GM12878 (cell line): ENCODE data around the gene MYO1E. TPM values are rescaled to one million over a fixed set of nuclear protein-coding genes. Genes with fewer than 3 reads are reported as not detected.

Experiments used
- ATAC-seq: fragments of 200-7000 bp; cut with Tn5 transposase; 3 replicates; pipeline ENCODE4 v1.9.1; 2020; ENCODE audit warnings: mild to moderate bottlenecking, moderate library complexity
- BruUV-seq: library from RNA; stranded (reverse); fragments of 400-500 nt; replicated peaks from 2 replicates; lab custom pipeline; 2021; lab: Mats Ljungman, UMichigan
- CTCF ChIA-PET: fragments of 300-600 bp; sonication (Branson Sonifier 250); formaldehyde crosslinking; extraction: SDS; loops from one replicate; lab custom pipeline; 2021; ENCODE audit warnings: inconsistent platforms; lab: Yijun Ruan, JAX
- POLR2A ChIA-PET: fragments of 350-600 bp; formaldehyde crosslinking; extraction: SDS; loops from one replicate; lab custom pipeline; 2021; ENCODE audit warnings: inconsistent platforms; lab: Charles Lee
- RAD21 ChIA-PET: fragments of 300-600 bp; sonication (Branson Sonifier 250); formaldehyde crosslinking; loops from one replicate; lab custom pipeline; 2023; ENCODE audit warnings: antibody characterized with exemption; ENCODE audit not compliant: unreplicated experiment; lab: Charles Lee
- SMC1A ChIA-PET: fragments of 300-600 bp; sonication (Branson Sonifier 250); formaldehyde crosslinking; loops from one replicate; lab custom pipeline; 2023; ENCODE audit not compliant: unreplicated experiment, uncharacterized antibody; lab: Charles Lee
- DNase-seq: peaks from one replicate; pipeline ENCODE4 v3.0.0-alpha.2; 2011; ENCODE audit warnings: low read depth, low spot score
- FAIRE-seq: peaks from 3 replicates; lab custom pipeline; 2011; peaks lifted over from hg19 to GRCh38; lab: Jason Lieb, UNC
- H2AFZ ChIP-seq: 2 replicates; pipeline ENCODE4 v1.6.0; 2011; ENCODE audit warnings: low read depth, low read length, control low read depth; ENCODE audit not compliant: control insufficient read depth
- H3K27ac ChIP-seq: 2 replicates; pipeline ENCODE4 v1.5.1; 2011; ENCODE audit warnings: control low read depth; ENCODE audit not compliant: control insufficient read depth, insufficient read depth
- H3K27me3 ChIP-seq, 2 experiments: replicated peaks in 1 of 2; 2 replicates each; pipeline versions ENCODE4 v1.6.0 to v1.6.1; 2011; ENCODE audit warnings: low read length in 1 of 2; ENCODE audit not compliant: control insufficient read depth in 2 of 2, insufficient read depth in 2 of 2
- H3K36me3 ChIP-seq, 2 experiments: 2 replicates each; pipeline ENCODE4 v1.5.1; 2011; ENCODE audit warnings: low read length in 1 of 2; ENCODE audit not compliant: control insufficient read depth in 2 of 2, insufficient read depth in 2 of 2
- H3K4me1 ChIP-seq: 2 replicates; pipeline ENCODE4 v1.6.1; 2011; ENCODE audit warnings: mild to moderate bottlenecking, low read length, moderate library complexity, mixed read lengths; ENCODE audit not compliant: control insufficient read depth, insufficient read depth
- H3K4me2 ChIP-seq: 2 replicates; pipeline ENCODE4 v1.6.0; 2011; ENCODE audit warnings: control low read depth; ENCODE audit not compliant: control insufficient read depth, insufficient read depth
- H3K4me3 ChIP-seq: fragments of 200-600 bp; sonication (generic); 2 replicates; pipeline ENCODE4 v1.5.1; 2016
- H3K79me2 ChIP-seq: 2 replicates; pipeline ENCODE4 v1.6.0; 2011; ENCODE audit warnings: low read length; ENCODE audit not compliant: control insufficient read depth, insufficient read depth
- H3K9ac ChIP-seq: 2 replicates; pipeline ENCODE4 v1.8.0; 2011; ENCODE audit warnings: low read length, control low read depth, mixed read lengths; ENCODE audit not compliant: control insufficient read depth, insufficient read depth
- H3K9me3 ChIP-seq: replicated peaks from 3 replicates; pipeline ENCODE4 v1.5.1; 2011; ENCODE audit warnings: mild to moderate bottlenecking, low read length; ENCODE audit not compliant: control insufficient read depth, insufficient read depth
- H4K20me1 ChIP-seq: 2 replicates; pipeline ENCODE4 v1.6.0; 2011; ENCODE audit not compliant: control insufficient read depth, insufficient read depth
- CEBPB ChIP-seq, 2 experiments: fragments of 150-350 bp in 1 of 2; IDR thresholded peaks; 2 replicates each; pipeline ENCODE4 v1.6.1; 2012 to 2014; ENCODE audit warnings: low read depth in 2 of 2, low read length in 2 of 2, borderline replicate concordance in 1 of 2, inconsistent platforms in 1 of 2
- EED ChIP-seq: sonication (generic); IDR thresholded peaks from 2 replicates; pipeline ENCODE4 v1.6.1; 2016; ENCODE audit warnings: antibody characterized with exemption, low read depth
- NFYA ChIP-seq: IDR thresholded peaks from 2 replicates; pipeline ENCODE4 v1.6.1; 2011; ENCODE audit warnings: low read depth, mild to moderate bottlenecking, low read length, improper control_type of control experiment, borderline replicate concordance
- PAX5 ChIP-seq: IDR thresholded peaks from 2 replicates; pipeline ENCODE4 v1.6.1; 2011; ENCODE audit warnings: low read depth, low read length, borderline replicate concordance
- SPI1 ChIP-seq: IDR thresholded peaks from 2 replicates; pipeline ENCODE4 v1.6.1; 2011; ENCODE audit warnings: low read depth, mild to moderate bottlenecking, low read length, moderate library complexity, borderline replicate concordance; ENCODE audit not compliant: insufficient read depth
- TAF1 ChIP-seq: IDR thresholded peaks from 2 replicates; pipeline ENCODE4 v1.6.1; 2011; ENCODE audit warnings: mild to moderate bottlenecking, low read depth, low read length, borderline replicate concordance
- WGBS: methylation state at CpG from one replicate; pipeline ENCODE4 v1.1.6; 2016; ENCODE audit warnings: low lambda C conversion rate; ENCODE audit not compliant: insufficient replicate concordance, insufficient coverage; ENCODE audit errors: missing lambda C conversion rate; 5-methylcytosine and 5-hydroxymethylcytosine counted together
- in situ Hi-C: fragments of 300-500 bp; cut with MboI; formaldehyde crosslinking; loops from 9 replicates; pipeline ENCODE4 v1.14.3; 2018; ENCODE audit warnings: mixed read lengths
- intact Hi-C: fragments of 100-400 bp; cut with micrococcal nuclease; formaldehyde crosslinking; loops from one replicate; pipeline ENCODE4 v1.14.2; 2022; ENCODE audit not compliant: unreplicated experiment
- polyA plus RNA-seq, 11 experiments: library from polyadenylated mRNA; depleted of rRNA in 4 of 11; unstranded in 6 of 11; stranded (reverse) in 5 of 11; fragments of >200 nt; fragmentation: Nextera tagmentation in 4 of 11; fragmentation: Illumina TruSeq in 1 of 11; extraction: Ambion mirVana in 4 of 11; extraction: Trizol in 1 of 11; gene quantifications; 1 replicate in 1 of 11; 2 replicates in 10 of 11; pipeline versions ENCODE4 v1.2.1 to v1.2.3, GENCODE V29; 2011 to 2016; ENCODE audit warnings: inconsistent platforms in 2 of 11, missing spikeins in 2 of 11, low read depth in 1 of 11
- total RNA-seq, 4 experiments: library from RNA; depleted of rRNA in 3 of 4; stranded (reverse); fragments of >200 nt in 3 of 4; fragmentation: Illumina TruSeq in 1 of 4; extraction: Trizol in 1 of 4; gene quantifications; 2 replicates each; pipeline versions ENCODE4 v1.2.1 to v1.2.3, GENCODE V29; 2013 to 2021
- TF ChIP-seq, protein P1 (sequence below): fragments of 450-650 bp; IDR thresholded peaks from 2 replicates; pipeline ENCODE4 v1.6.1; 2018; ENCODE audit warnings: borderline replicate concordance, mild to moderate bottlenecking; ENCODE audit not compliant: partially characterized antibody
- TF ChIP-seq, protein P2 (sequence below): fragments of 450-650 bp; IDR thresholded peaks from 2 replicates; pipeline ENCODE4 v1.6.1; 2018; ENCODE audit warnings: mild to moderate bottlenecking, low read depth, moderate library complexity; ENCODE audit not compliant: partially characterized antibody

The MYO1E gene
- total and polyA plus RNA-seq, 10 of the 15 experiments (the other 5 are each of a cell fraction or from before 2014, with no cell fraction given) = 10.3 to 266 (median 64.9) TPM

DNA sequence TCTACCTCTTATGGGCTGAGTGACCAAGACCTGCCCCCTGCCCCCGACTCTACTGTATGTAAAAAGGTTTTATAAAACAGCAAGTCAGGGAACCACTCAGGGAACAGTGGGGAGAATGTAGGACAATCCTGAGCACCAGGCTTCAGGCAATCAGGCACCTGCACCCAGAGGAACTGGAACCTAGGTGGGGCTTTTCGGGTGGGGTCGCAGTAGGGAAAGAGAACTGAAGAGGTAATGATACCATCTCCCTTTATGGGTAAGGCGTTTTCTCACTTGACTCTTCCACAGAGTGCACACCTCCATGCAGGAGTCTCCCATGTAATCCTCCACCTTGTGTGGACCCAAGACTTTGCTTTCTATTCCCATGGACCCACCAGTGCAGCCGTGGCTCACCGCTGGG lies 45.8 kb downstream of the MYO1E start:
- no peaks in the 10 kb centered on the region for H3K9me3 ChIP-seq
- SMC1A ChIA-PET = no interaction called here
- RAD21 ChIA-PET = interaction anchor here (1.3 kb wide), 1 partner anchor 14 kb away, joined by 3 read pairs; no protein-coding TSS in a partner anchor
- peaks cover 0 to 9% of the 10 kb centered on the region in 2 experiments; a peak in 2 of 4 replicates for H3K36me3 ChIP-seq
- POLR2A ChIA-PET = no interaction called here
- ATAC-seq (peak; percentile 8; the same call in 2 of the 3 replicates), FAIRE-seq (no peak), DNase-seq (no peak)
- no peak overlapping the region for H2AFZ ChIP-seq
- H3K4me2 ChIP-seq = no peak overlapping the region; the same call in 1 of the 2 replicates
- H3K27me3 ChIP-seq = no peaks in the 10 kb centered on the region
- H3K4me1 ChIP-seq = peaks cover 73% of the 10 kb centered on the region
- H3K27ac ChIP-seq = peak overlapping the region; percentile 48; the same call in 1 of the 2 replicates
- intact Hi-C loops (no loop called here), in situ Hi-C loops (no loop called here)
- no TSS peak for BruUV-seq
- H3K4me3 ChIP-seq = no peak overlapping the region
- TF ChIP-seq TAF1 (no peak), EED (peak; percentile 40; the same call in 1 of the 2 replicates), PAX5 (no peak), NFYA (no peak), CEBPB (IDR thresholded peaks at IDR 0.05; ENCODE audit: borderline replicate concordance in 1 of 2, low read depth in 2 of 2, low read length in 2 of 2) (no peak), SPI1 (peak; percentile 74)
- TF ChIP-seq, protein P1, sequence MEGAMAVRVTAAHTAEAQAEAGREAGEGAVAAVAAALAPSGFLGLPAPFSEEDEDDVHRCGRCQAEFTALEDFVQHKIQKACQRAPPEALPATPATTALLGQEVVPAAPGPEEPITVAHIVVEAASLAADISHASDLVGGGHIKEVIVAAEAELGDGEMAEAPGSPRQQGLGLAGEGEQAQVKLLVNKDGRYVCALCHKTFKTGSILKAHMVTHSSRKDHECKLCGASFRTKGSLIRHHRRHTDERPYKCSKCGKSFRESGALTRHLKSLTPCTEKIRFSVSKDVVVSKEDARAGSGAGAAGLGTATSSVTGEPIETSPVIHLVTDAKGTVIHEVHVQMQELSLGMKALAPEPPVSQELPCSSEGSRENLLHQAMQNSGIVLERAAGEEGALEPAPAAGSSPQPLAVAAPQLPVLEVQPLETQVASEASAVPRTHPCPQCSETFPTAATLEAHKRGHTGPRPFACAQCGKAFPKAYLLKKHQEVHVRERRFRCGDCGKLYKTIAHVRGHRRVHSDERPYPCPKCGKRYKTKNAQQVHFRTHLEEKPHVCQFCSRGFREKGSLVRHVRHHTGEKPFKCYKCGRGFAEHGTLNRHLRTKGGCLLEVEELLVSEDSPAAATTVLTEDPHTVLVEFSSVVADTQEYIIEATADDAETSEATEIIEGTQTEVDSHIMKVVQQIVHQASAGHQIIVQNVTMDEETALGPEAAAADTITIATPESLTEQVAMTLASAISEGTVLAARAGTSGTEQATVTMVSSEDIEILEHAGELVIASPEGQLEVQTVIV = no peak
- TF ChIP-seq, protein P2, sequence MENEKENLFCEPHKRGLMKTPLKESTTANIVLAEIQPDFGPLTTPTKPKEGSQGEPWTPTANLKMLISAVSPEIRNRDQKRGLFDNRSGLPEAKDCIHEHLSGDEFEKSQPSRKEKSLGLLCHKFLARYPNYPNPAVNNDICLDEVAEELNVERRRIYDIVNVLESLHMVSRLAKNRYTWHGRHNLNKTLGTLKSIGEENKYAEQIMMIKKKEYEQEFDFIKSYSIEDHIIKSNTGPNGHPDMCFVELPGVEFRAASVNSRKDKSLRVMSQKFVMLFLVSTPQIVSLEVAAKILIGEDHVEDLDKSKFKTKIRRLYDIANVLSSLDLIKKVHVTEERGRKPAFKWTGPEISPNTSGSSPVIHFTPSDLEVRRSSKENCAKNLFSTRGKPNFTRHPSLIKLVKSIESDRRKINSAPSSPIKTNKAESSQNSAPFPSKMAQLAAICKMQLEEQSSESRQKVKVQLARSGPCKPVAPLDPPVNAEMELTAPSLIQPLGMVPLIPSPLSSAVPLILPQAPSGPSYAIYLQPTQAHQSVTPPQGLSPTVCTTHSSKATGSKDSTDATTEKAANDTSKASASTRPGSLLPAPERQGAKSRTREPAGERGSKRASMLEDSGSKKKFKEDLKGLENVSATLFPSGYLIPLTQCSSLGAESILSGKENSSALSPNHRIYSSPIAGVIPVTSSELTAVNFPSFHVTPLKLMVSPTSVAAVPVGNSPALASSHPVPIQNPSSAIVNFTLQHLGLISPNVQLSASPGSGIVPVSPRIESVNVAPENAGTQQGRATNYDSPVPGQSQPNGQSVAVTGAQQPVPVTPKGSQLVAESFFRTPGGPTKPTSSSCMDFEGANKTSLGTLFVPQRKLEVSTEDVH = no peak
- H4K20me1 ChIP-seq = 0 out of 2 replicates have a peak, but pooled peaks cover 6% of the 10 kb centered on the region
- CTCF ChIA-PET = no interaction called here
- H3K79me2 ChIP-seq = peaks cover 79% of the 10 kb centered on the region
- WGBS = 56% methylated on average over 6 of the region's 6 CpGs
- H3K9ac ChIP-seq = no peak overlapping the region
